NCI-H526 (cell line): ENCODE measurements around the gene KRT79.
"Not testable (repeated sequence)": the region's sequence is repeated elsewhere in the genome, so short reads cannot be mapped to it uniquely, and the experiment has no call there.

Experiments used
- DNase-seq, 2 experiments: peaks; one replicate each; lab custom pipeline; 2025; lab: John Stamatoyannopoulos, UW

KRT79 gene

DNA sequence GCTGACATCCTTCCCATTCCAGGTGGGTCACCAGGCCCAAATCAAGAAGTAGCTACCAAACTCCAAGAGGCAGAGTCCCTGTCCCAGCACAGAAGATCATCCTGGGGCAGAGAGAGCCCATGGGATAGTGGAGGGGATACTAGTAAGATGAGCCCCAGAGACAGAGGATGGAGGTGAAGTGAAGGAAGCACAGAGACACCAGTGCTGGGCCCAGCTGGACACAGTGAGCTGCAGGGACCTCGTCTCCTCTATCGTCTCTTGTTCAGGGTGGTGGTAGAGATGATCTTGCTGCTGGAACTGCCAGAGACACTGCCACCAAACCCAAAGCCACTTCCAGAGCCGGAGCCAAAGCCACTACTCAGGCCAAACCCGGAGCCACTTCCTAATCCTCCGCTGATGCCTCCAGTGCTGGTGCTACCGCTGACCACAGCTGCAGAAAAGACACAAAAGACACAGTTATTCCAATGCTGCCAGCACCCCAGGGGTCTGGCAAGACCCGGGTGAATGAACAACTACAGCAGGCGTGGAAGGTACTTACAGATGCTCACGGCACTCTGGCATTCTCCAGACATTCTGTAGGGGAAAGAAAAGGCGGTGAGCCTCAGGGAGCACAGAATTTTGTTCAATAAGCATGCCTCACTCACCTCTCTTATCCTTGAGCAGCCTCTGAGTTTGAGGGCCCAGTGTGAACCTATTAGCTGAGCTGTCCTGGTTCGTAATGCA lies 27.1 kb downstream of the KRT79 start:
- no peak for DNase-seq

DNA sequence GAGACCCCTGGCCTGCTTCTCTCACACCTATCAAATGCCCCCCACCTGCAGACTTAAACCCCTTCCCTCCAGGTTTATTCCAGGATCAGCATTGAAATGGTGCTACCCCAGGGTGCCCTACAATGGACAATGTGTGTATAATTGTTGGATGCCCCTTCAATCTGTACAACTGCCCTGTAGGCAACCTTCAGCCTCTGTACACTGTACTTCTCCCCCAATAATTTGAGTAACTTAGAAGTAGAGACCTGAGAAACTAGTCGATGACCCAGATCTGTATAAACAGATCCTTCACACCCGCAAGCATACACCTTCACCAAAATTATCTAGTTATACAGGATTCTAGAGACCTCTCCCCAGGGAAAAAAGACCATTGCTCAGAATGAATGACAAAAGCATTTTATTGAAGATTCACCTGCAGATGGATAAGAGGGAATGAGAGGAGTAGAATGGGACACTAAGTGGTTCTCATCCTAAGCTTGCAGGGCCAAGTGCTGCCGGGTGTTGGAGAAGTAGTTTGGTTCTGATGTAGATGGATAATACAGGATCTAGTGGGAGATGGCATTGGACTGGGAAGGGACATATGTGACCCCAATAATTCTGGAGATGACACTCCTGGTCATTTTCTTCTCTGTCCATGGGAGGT lies 27.8 kb downstream of the KRT79 start:
- no peak for DNase-seq

DNA sequence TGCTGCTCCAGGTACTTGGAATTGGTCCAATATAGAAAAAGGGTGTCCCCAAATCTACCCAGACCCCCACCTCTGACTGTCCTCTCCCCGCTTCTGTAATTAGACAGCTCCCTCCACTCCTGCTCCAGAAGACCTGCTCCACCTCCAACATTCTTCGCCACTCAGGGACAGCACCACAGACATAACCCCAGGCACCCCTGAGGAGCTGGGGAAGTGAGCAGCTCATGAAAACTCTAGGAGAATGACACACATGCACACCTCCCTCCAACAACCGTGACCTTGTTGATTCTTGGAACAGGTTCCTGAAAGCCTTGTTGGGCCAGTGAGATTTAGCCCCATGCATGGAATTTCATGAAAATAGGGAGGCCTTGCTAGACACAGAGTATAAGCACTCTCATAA lies 28.4 kb downstream of the KRT79 start:
- no peak for DNase-seq

DNA sequence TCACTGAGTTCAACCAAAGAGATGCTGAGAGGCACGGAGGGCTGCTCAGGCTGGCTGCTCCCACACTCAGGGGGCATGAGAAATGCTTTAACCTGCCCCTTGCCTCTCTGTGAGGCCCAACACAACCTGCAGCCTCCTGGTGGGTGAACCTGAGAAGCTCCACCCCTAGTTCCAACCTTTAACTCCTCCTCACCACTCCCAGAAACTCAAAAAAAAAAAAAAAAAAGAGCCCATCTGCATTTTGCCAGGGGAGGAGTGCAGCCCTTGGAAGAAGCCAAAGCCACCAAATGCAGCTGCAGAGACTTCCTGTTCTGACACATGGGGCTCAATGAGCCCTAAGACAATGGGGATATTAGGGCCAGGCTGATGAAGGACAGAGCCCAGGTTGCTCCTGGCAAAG lies 29.1 kb downstream of the KRT79 start:
- no peak for DNase-seq

DNA sequence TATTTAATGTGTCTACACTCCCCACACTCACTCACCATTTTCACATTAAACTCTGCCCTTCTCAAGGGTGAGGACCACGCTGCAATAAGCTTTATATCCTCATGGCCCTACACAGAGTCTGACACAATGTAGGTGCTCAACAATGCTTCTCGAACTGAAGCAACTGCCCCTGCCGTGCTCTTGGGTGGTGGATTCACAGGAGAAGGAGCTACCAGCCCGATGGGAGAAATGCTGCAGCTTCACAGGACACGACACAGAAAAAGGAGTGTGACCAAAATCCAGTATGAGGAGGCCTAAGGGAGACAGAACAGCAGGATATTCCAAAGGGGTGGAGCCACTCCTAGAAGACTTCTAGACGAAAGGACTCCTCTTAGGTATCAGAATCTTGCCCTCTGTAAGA lies 31.7 kb downstream of the KRT79 start:
- no peak for DNase-seq

DNA sequence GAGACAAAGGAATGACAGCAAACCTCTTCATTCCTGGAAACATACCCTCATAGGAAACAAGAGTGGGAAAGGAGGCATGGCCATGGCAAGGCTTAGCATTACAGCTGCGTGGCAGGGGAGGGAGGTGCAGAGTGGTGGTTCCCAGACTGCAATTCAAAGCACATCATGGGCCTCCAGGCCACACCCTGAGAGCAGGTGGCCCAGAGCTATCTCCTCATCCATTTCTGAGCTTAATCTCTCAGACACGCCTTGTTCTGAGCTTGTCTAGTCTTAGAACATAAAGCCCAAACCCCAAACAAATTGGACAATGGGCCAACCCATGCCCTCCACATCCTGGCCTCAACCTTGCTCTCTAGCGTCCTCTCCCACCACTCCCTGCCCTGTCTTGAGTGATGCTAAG lies 32.3 kb downstream of the KRT79 start:
- no peak for DNase-seq

DNA sequence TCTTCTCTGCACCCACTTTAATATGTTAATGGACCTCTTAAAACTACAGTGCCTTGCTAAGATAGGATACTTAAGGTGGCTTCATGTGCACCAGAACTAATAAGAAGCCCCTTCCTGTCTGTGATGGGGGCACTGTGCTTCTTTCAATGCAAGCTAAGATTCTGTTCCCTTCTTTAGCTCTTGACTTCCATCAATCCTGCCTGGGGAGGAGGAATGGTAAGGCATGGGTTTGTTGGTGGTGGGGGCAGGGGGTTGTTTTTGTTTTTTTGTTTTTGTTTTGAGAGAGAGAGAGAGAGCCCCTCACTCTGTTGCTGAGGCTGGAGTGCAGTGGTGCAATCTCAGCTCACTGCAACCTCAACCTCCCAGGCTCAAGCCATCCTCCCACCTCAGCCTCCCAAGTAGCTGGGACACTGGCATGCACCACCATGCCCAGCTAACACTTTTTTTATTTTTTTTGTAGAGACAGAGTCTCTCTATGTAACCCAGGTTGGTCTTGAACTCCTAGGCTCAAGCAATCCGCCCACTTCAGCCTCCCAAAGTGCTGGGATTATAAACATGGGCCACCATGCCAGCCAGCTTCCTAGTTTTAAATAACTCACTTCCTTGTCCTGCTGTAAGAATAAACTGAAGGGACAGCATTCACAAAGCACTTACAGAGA lies 33.7 kb downstream of the KRT79 start:
- DNase-seq: no peak

DNA sequence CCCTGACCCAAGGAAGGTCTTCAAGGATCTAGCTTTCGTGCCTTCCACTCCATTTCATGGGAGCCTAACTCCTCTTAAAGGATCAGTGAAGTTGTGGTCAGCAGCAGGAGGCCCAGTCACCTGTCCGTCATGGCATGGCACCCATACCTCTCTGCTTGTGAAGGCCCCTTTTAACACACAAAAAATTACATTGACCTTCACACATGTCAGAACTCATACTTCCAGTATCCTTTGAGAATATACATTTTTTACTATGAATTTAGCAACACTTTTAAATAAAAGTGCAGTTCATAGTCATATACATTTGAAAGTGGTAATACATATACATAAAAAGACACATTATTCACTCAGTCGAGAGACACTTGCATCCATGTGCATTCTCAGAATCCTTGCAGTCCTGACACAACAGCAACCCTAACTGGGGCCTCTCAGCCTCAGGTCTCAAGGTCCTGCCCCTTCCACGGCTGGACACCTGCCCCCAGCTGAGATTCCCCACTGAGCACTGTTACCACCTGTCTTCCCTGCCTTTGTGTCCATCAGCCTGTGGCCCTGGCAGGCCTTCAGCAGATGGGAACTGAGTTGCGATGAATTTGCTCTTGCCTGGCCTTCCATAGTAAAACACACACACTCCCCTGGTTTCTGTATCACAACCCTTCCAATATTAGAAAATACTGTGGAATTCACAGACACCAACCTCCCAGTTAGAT lies 34.5 kb downstream of the KRT79 start:
- no peak for DNase-seq

DNA sequence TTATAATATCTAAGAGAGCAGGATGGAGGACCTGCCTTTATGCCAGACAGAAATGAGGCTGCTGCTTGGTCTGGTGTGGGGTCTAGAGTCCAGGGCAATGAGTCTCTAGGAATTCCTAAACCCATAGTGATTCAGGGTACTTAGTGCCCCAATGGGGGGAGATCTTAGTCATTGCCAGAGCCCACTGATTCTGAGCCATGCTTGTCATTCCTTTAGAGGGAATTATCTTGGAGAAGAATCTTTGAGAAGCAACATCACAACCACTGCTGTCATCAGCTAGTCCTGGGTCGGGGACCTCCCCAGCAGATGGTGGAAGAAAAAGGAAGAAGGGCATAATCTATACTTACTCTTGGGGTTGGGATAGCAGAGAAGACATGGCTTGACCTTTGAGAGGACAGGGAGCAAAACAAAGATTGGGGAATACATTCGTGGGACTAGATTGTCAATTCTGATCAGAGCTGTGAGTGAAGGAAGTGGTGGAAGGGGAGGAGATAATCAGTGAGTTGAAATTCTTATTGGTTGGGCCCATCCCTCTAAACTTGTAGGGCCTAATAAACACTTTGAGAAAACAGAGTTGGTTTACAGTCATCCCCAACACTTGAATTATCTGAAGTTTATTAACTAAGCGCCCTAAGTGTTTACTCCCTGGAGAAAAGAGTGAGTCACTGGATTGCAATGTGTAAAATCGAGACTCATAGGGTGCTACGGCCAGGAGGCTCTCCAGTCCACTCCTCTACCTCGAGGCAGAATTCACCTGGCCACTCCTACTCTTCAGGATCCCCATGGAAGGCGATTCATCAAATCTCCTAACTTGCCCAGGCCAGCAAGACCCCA lies 35.2 kb downstream of the KRT79 start:
- no peak for DNase-seq

DNA sequence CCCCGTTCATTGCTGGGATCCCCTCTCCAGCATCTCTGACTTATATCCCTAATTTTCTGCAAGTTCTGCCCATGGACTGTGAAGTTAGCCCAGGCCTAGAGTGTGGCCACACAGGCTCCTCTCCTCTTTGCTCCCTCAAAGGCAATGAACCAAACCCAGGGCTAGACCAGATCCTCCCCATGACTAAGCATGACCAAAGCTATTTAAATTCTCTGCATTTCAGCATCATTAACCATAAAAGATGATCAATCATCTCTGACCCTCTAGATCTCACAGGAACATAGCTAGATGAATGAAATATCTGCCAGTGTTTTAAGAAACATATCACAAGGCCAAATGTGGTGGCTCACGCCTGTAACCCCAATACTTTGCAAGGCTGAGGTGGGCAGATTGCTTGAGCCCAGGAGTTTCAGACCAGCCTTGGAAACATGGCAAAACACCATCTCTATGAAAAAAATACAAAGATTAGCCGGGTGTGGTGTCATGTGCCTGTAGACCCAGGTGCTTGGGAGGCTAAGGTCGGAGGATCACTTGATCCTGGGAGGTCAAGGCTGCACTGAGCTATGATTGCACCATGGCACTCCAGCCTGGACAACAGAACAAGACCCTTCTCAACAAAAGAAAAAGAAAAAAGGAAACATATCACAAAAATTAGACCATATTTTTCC lies 36.0 kb downstream of the KRT79 start:
- no peak for DNase-seq

DNA sequence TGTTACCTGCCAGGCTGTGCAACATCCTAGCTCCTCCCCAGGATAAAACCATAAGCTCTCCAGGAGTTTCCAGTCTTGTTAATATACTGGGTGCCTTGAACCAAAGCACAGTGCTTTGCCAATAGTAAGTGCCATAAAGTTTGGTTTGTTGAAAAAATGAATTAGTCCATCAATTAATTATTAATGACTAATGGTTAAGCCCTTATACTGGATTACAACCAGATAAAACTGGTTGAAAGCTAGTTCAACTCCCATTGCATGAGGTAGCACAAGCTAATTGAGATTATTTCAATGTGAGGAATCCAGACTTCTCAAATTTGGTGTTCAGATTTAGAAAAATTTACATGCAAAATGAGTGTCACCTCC lies 36.6 kb downstream of the KRT79 start:
- no peak for DNase-seq

DNA sequence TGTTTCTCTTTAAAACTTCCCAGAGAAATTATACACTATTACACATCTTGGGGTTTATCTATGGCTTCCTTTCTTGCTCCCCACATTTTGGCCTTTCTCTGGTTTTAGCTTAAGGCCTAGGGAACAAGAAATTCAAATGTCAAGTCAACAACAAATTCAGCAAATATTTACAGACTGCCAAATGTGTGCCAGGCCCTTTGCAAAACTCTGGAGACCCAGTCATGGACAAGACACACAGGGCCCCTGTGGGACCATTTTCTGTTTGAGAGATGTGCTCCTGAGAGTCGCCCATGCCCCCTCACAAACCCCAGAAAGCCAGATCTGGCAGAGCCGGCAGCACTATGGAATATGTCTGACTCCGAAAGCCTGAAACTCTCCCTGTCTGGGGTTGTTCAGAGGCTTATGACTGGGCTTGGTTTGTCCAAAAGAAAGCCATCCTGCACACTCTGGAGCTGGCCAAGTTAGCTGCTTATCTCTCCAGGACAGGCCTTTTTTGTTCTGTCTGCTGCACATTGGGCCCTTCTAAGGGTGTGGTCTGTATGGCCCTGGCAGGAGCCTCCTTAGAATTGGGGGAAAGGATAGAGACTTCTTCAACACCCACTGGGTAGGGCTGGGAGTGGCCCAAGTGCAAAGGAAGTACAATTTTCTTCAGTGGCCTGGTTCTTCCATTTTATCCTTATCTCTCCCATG lies 37.1 kb downstream of the KRT79 start:
- DNase-seq: no peak

DNA sequence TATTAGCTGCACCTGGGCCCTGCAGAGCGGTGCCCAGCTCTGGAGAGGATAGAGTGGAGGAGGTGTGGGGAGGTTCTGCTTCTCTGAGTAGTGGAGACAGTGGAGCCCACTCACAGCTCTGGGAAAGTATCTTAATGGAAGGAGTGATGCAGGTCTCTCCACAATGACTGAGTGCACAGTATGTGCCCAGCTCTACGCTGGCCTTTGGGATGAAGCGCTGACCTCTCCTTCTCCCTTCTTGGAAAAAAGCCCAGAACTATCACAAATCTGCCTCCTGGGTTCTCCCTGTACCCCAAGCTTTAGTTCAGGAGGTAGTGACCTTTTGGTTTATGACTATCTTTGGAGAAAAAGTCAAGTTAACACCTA lies 37.7 kb downstream of the KRT79 start:
- no peak for DNase-seq

DNA sequence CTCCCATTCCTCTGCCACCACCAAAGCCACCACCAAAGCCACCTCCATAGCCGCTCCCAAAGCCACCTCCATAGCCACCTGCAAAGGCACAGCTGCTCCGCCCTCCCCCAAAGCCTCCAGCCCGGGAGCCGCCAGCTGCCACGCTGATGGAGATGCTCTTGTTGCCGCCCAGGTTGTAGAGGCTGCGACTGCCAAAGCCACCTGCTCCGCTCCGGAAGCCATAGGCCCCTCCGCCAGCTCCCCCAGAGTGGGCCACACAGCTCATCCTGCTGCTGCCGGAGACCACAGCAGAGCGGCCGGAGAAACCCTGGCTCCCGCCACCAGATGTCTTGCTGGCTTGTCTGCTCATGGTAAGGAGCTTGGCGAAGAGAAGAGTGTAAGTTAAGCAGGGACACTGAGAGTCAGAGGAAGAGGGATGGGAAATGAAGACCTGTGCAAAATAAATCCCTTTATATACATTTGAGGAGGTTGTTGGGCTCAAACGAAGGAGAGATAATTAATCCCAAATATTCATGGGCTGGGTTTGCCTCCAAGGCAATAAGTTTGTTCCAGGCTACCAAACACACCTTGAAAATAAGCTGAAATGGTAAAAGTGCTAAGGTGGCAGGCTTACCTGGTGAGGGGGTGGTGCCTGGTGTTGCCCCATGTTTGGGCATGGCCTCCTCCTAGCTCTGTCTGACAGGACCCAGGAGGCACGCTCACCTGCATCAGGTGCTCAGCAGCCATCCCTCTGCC lies 38.2 kb downstream of the KRT79 start, which contains the start of gene KRT3:
Gene KRT3 (minus strand): TSS at position 424 of the 735 bp plus-strand sequence. CDS start 75 bp downstream, at position 349.
- DNase-seq: no peak

DNA sequence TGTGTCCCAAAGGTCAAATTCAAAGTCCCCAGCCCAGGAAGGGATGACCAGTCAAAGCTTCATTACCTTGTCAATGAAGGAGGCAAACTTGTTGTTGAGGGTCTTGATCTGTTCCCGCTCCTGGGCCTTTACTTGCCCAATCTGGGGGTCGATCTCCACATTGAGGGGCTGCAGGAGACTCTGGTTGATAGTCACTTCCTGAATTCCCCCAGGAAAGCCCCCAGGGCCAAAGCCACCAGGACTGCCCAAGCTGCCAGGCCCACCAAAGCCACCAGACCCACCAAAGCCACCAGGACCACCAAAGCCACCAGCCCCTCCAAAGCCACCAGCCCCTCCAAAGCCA lies 38.8 kb downstream of the KRT79 start:
- DNase-seq: not testable (repeated sequence)

DNA sequence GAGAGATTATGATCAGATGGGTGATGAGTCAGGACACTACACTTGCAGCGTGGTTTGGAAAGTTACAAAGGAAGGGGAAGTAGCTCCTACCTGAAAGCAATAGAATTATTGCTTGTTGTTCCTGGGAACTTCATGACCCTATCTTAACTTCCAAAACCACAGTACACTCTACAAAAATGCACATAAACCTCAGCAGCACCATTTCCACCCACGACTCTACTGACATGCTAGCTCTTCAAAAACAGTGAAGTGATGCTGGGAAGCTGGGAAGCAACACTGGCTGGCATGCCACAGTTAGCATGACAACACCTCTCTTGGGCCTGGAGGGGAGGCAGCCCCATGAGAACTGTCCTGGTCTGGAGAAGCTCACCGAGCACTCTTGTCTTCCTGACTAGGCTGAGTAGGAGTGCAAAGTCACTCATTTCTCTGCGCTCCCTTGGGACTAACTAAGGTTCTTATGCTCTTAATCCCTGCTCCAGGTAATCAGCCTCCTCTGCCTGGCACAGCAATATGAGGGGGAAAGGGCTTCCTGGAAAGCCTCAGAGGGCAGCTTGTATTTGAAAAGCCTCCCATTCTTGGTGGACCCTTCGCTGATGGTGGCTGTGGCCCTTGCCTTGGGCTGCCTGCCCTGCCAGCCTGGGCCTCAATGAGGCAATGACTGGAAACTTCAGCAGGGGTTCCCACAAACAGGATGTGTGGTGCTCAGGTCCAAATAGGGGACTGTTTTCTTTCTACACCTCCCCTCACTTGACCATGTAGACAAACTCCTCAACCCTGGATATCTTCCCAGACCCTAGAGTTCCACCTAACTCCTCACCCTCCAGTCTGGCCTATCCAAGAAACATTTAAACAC lies 39.4 kb downstream of the KRT79 start:
- no peak for DNase-seq

DNA sequence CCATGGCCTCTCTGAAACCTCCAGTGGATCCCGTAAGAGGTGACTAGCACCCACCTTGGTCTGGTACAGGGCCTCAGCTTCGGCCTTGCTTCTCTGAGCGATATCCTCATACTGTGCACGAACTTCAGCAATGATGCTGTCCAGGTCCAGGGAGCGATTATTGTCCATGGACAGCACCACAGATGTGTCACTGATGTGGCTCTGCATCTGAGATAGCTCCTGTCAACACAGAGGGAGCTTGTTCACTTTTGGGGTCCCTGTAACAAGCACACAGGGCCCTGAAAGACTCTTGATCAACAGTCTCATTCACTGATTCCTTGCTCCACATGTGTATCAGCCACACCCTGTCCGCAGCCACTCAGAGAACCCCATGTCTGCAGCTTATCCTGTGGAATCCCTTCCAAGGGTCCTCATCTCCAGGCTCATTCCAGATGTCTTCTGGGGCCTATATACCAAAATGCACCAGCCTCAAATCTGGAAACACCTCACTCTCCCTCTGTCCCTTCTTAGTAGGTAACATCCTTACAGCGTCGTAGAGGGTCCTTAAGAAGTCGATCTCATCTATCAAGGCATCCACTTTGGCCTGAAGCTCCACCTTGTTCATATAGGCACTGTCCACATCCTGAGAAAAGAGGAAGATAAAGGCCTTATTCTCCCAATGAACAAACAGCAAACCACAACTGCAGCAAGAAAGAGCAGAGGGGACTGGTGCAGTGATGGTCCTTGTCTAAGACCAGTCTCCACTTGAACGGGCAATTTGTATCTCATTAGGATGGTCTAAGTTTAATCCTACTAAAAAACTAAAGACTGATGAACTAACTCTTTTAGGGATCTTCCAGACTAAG lies 41.7 kb downstream of the KRT79 start:
- no peak for DNase-seq
